Dermis microvascular lymphatic vessel endothelial cell (primary cell): ENCODE data around the gene IFNGR2. TPM values are rescaled to one million over a fixed set of nuclear protein-coding genes. Genes with fewer than 3 reads are reported as not detected.
"Not testable (repeated sequence)": the region's sequence is repeated elsewhere in the genome, so short reads cannot be mapped to it uniquely, and the experiment has no call there.

Experiments
- DNase-seq, 2 donors: peaks; one replicate each; pipeline versions ENCODE4 v3.0.0 to v3.0.0-alpha.2; 2010; ENCODE audit warnings: low read depth in 2 of 2
- total RNA-seq: library from RNA; depleted of rRNA; stranded (reverse); fragments of >200 nt; gene quantifications from 2 replicates; pipeline ENCODE4 v1.2.1, GENCODE V29; 2014

The IFNGR2 gene
- total RNA-seq, 1 donor from 2014 or later = 47.1 TPM

GRCh38 chr21:33437140-33437539 is 33.9 kb downstream of the IFNGR2 start:
- no peak for DNase-seq

- DNase-seq = peak in 1 of 2 donors; percentile 46
These were observed 38.6 kb downstream of the IFNGR2 start for GRCh38 chr21:33441489-33442477.

GRCh38 chr21:33443194-33443593 is 40.0 kb downstream of the IFNGR2 start:
- DNase-seq = no peak

DNA sequence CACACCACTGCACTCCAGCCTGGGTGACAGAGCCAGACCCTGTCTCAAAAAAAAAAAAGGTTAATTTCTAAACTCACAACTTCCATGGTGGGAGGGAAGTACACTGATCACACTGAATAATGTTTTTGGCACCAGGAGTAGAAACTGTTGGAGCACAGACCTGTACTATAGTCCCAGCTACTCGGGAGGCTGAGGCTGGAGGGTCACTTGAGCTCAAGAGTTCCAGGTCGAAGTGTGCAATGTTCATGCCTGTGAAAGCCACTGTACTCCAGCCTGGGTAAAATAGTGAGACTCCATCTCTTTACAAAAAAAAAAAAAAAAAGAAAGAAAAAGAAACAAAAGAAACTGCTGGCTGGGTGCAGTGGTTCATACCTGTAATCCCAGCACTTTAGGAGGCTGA is 41.3 kb downstream of the IFNGR2 start:
- DNase-seq = no peak

GRCh38 chr21:33446620-33447019 is 43.4 kb downstream of the IFNGR2 start:
- not testable (repeated sequence) for DNase-seq

GRCh38 chr21:33449616-33450015 is 46.4 kb downstream of the IFNGR2 start:
- no peak for DNase-seq

DNA sequence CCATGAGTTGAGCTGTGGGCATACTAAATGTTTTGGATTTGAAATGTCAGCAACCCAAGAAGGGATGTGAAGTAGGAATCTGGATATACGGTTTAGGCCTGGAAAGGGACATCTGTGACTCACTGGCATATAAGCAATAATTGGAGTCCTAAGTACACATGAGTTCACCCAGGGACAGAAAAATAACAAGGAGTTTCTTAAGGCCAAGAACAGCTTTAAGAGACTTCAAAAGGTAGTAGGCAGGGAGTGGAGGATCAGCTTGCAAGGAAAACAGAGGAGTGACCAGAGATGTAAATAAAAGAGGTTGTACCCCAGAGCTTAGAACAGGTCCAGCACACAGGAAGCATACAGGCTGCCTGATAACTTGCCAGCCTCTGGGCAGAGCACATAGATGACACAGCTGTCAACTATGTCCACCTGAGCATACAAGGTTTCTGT is 48.4 kb downstream of the IFNGR2 start:
- peak in 1 of 2 donors; percentile 10 for DNase-seq

GRCh38 chr21:33452362-33452761 is 49.1 kb downstream of the IFNGR2 start:
- no peak for DNase-seq

GRCh38 chr21:33455686-33456446 is 52.7 kb downstream of the IFNGR2 start:
- DNase-seq = no peak

- DNase-seq = no peak
These were observed 55.6 kb downstream of the IFNGR2 start for GRCh38 chr21:33458861-33459260.

DNA sequence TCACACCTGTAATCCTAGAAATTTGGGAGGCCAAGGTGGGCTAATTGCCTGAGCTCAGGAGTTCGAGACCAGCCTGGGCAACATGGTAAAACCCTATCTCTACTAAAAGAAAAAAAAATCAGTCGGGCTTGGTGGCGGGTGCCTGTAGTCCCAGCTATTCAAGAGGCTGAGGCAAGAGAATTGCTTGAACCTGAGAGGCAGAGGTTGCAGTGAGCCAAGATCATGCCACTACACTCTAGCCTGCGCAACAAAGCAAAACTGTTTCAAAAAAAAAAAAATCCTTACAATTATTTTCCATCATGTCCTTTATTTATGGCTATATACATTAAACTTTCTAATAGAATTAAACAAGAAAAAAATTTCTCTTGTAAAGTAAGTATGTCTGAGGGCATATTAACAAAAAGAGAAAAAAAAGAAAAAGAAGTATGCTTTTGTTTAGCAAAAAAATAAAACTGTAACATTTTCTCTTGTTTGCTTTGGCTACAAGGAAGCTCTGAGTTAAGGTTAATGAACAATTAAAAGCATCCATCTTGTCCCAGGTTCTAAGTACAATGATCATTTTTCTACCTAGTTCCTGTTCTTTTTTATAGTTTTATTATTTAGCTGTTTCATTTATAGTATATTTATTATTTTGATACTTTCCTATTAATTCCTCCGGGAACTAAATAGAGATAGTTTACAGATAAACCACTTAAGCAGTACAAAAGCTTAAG is 58.5 kb downstream of the IFNGR2 start:
- no peak for DNase-seq

GRCh38 chr21:33469183-33469582 is 66.0 kb downstream of the IFNGR2 start:
- DNase-seq = not testable (repeated sequence)

GRCh38 chr21:33470701-33471100 is 67.5 kb downstream of the IFNGR2 start:
- no peak for DNase-seq

DNA sequence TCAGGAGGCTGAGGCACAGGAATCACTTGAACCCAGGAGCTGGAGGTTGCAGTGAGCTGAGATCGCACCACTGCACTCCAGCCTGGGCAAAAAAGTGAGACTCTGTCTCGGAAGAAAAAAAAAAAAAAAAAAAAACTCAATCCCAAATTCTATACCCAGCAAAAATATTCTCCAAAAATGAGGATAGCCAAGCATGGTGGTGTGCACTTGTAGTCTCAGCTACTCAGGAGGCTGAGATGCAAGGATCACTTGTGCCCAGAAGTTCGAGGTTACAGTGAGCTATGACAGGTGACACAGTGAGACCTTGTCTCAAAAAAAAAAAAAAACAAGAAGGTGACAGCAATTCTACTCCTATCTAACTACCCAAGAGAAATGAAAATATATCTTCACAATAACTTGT is 70.1 kb downstream of the IFNGR2 start:
- no peak for DNase-seq

DNA sequence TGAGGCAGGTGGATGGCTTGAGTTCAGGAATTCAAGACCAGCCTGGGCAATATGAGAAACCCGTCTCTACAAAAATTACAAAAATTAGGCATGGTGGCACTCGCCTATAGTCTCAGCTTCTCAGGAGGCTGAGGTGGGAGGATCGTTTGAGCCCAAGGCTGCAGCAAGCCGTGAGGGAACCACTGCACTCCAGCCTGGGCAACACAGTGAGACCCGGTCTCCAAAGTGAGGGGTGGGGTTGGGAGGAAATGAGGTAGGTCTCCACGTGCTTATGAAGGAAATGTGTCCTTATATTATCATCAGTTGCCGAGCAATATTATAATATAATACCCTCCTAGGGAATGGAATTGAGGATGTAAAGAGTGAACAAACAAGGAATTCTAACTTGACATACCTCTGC is 73.9 kb downstream of the IFNGR2 start:
- DNase-seq = no peak

- DNase-seq = no peak
These were observed 75.0 kb downstream of the IFNGR2 start for GRCh38 chr21:33478182-33478581.

GRCh38 chr21:33478935-33479678 is 75.9 kb downstream of the IFNGR2 start:
- peak in 1 of 2 donors; percentile 56 for DNase-seq

GRCh38 chr21:33479679-33480480 is 76.7 kb downstream of the IFNGR2 start, which contains the start of gene TMEM50B:
TMEM50B (minus strand) TSS chr21:33479974; CDS start chr21:33468885, 11,089 bp downstream.
- peak; percentile 84 to 99 for DNase-seq

DNA sequence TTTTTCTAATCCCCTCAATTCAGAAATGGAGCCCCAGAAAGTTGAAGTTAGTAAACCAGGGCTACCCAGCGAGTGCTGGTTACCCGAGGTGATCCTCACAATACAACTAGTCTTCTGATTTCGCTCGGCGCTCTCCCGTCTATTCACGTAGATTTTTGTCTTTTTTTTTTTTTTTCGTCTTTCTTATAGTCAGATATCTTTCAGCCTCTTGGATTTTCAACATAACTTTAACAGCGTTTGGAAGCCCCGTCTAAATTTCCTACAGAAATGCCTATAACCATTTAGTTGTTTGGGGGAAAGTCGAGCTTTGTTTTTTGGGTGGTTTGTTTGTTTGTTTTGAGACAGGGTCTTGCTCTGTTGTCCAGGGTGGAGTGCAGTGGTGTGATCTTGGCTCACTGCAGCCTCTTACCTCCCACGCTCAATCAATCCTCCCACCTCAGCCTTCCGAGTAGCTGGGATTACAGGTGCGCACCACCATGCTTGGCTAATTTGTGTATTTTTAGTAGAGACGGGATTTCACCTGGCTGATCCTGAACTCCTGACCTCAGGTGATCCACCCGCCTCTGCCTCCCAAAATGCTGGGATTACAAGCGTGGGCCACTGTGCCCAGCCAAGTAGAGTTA is 77.4 kb downstream of the IFNGR2 start:
- no peak for DNase-seq
